Measurements from ENCODE around the gene TMEM63C.
"Not testable (repeated sequence)": the region's sequence is repeated elsewhere in the genome, so short reads cannot be mapped to it uniquely, and the experiment has no call there.

The TMEM63C gene

GRCh38 chr14:77276295-77276935 lies 94.8 kb downstream of the TMEM63C start:
- DNase-seq (ENCODE audit: low read depth) = no peak

- DNase-seq (ENCODE audit: low read depth) = no peak
Observed at GRCh38 chr14:77276959-77277358, 95.4 kb downstream of the TMEM63C start.

- DNase-seq (ENCODE audit: low read depth) = no peak
Observed at GRCh38 chr14:77278461-77279230, 97.0 kb downstream of the TMEM63C start.

GRCh38 chr14:77279719-77280118 lies 98.1 kb downstream of the TMEM63C start:
- DNase-seq (ENCODE audit: low read depth) = no peak

- not testable (repeated sequence) for DNase-seq (ENCODE audit: low read depth)
Observed at GRCh38 chr14:77280921-77281320, 99.3 kb downstream of the TMEM63C start.

- no peak for DNase-seq (ENCODE audit: low read depth)
Observed at GRCh38 chr14:77281852-77282410, 100.3 kb downstream of the TMEM63C start.

GRCh38 chr14:77284066-77284465 lies 102.5 kb downstream of the TMEM63C start:
- no peak for DNase-seq (ENCODE audit: low read depth)

- DNase-seq (ENCODE audit: low read depth) = no peak
Observed at GRCh38 chr14:77284466-77284865, 102.9 kb downstream of the TMEM63C start.

GRCh38 chr14:77286576-77286975 lies 105.0 kb downstream of the TMEM63C start:
- DNase-seq (ENCODE audit: low read depth) = no peak

- no peak for DNase-seq (ENCODE audit: low read depth)
Observed at GRCh38 chr14:77290705-77291104, 109.1 kb downstream of the TMEM63C start.

GRCh38 chr14:77296155-77296554 lies 114.6 kb downstream of the TMEM63C start:
- no peak for DNase-seq (ENCODE audit: low read depth)

GRCh38 chr14:77296906-77297305 lies 115.3 kb downstream of the TMEM63C start:
- DNase-seq (ENCODE audit: low read depth) = no peak

GRCh38 chr14:77299771-77300170 lies 118.2 kb downstream of the TMEM63C start:
- no peak for DNase-seq (ENCODE audit: low read depth)

GRCh38 chr14:77301103-77301502 lies 119.5 kb downstream of the TMEM63C start:
- DNase-seq (ENCODE audit: low read depth) = no peak

GRCh38 chr14:77302926-77303325 lies 121.3 kb downstream of the TMEM63C start:
- no peak for DNase-seq (ENCODE audit: low read depth)

GRCh38 chr14:77303417-77304156 lies 122.0 kb downstream of the TMEM63C start:
- no peak for DNase-seq (ENCODE audit: low read depth)

- DNase-seq (ENCODE audit: low read depth) = no peak
Observed at GRCh38 chr14:77305696-77306095, 124.1 kb downstream of the TMEM63C start.

- no peak for DNase-seq (ENCODE audit: low read depth)
Observed at GRCh38 chr14:77306416-77306815, 124.8 kb downstream of the TMEM63C start.

- DNase-seq (ENCODE audit: low read depth) = no peak
Observed at GRCh38 chr14:77306851-77307496, 125.4 kb downstream of the TMEM63C start.
